Erythroblast (primary cell): ENCODE measurements around the gene DERL3.

ENCODE experiments used
- GATA1 ChIP-seq: IDR thresholded peaks from 2 replicates; pipeline ENCODE4 v1.6.1; 2011; ENCODE audit warnings: low read depth, mild to moderate bottlenecking, control low read depth, low read length, moderate library complexity
- POLR2A ChIP-seq: IDR thresholded peaks from 2 replicates; pipeline ENCODE4 v1.6.1; 2011; ENCODE audit warnings: mild to moderate bottlenecking, low read length

DNA sequence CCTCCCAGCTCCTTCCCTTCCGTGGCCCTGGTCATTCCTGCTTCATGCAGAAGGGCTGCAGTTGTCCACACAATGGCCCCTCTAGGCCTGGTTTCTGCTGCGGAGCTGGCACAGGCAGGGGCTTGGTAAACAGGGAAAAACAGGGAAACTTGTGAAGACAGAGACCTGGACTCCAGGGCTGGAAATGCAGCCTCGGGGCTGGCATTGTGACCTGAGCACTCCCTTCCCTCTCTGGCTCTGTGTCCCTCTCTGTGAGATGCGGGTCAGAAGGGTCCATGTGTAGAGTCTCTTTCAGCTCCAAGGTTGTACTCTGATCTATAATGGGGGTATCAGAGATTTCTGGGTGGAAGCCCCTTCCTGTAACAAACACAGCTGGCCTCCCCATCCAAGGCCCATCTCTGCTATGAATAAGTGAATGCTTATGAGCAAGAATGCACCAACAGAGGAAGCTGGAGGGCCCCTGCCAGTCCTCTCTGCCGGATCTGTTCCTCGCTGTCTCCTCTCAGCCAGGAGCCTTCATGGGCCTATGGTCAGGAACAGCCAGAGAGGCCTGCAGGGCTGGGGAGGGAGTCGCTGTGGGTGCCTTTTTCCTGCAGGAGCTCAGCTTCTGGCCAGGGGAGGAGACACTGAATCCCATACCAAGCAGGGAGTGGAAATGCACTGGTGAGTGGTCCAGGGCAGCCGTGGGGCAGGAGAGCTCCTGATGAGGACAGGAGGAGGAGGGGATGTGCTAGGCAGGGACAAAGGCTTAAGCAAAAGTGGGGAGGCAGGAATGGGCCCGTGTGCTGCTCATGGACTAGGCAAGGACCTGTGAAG is 6.7 kb upstream of the DERL3 start:
- TF ChIP-seq POLR2A (no peak), GATA1 (no peak)
